ENCODE measurements around the gene FLAD1. TPM values are rescaled to one million over a fixed set of nuclear protein-coding genes. Genes with fewer than 3 reads are reported as not detected.

FLAD1 gene
- total RNA-seq, 1 experiment from 2014 or later, result 97.0 TPM

DNA sequence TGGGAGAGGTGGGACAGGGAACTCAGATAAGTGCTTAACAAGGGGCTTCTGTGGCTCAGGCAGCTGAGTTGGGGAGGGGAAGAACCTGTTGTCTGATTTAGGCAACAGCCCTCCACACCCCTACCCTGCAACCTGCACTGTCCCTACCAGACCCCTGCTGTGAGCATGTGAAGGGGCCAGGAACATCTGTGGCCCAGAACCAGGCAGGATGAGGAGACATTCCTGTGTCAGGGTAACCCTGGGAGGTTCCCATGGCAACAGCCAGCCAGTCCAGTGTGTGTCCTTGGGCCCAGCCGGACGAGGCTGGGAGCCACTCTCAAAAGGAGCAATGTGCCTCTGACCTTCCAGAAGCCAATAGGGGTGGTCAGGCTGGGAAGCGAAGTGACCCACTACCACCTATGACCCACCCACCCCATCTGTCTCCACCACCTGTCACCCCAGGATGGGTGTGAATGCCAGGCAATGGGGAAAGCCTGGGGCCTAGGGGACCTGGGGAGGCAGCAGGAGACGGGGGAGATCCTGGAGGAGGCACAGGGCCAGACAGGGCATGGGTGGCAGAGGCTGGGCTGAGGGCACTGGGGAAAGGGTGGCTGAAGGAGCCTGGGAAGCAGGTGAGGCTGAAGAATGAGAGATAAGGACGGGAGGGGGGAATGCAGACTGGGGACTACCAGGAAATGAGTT lies 41.7 kb upstream of the FLAD1 start:
- Histone ChIP-seq H2BK20ac (ENCODE audit: low read depth, low read length, poor library complexity, severe bottlenecking) (no peak overlapping the region), H3K4me1 (ENCODE audit: insufficient read depth, low read length) (peaks cover 3% of the 10 kb centered on the region; the same call in 1 of the 2 replicates), H3K23me2 (ENCODE audit: insufficient read length, low read depth, low read length, poor library complexity, severe bottlenecking) (peaks cover 8% of the 10 kb centered on the region), H3K23ac (ENCODE audit: insufficient read length, low read depth, low read length) (no peak overlapping the region), H2AFZ (ENCODE audit: low read length) (no peak overlapping the region), H3K4ac (ENCODE audit: low read depth, low read length) (no peak overlapping the region), H3K27me3 (ENCODE audit: insufficient read depth, low read length) (no peaks in the 10 kb centered on the region), H4K5ac (ENCODE audit: insufficient read length, low read depth, low read length) (no peak overlapping the region), H2BK12ac (ENCODE audit: insufficient read length, low read depth, low read length) (no peak overlapping the region), H2BK120ac (ENCODE audit: low read depth, low read length, poor library complexity, severe bottlenecking) (no peak overlapping the region), H2AK5ac (ENCODE audit: insufficient read length, low read length) (no peak overlapping the region), H3K56ac (ENCODE audit: insufficient read length, low read depth, low read length) (no peak overlapping the region), H3K79me2 (ENCODE audit: insufficient read depth, low read length) (no peaks in the 10 kb centered on the region), H4K91ac (ENCODE audit: insufficient read length, low read depth, low read length) (no peak overlapping the region), H2BK5ac (ENCODE audit: insufficient read length, low read length) (no peak overlapping the region), H4K20me1 (ENCODE audit: control insufficient read depth, insufficient read depth, insufficient read length) (no peaks in the 10 kb centered on the region), H3K79me1 (ENCODE audit: insufficient read depth, low read depth, low read length, poor library complexity, severe bottlenecking) (no peaks in the 10 kb centered on the region), H3K14ac (ENCODE audit: insufficient read depth, low read length) (no peak overlapping the region), H3K9me3 (ENCODE audit: control insufficient read depth, low read depth, low read length) (no peaks in the 10 kb centered on the region), H2BK15ac (ENCODE audit: low read depth, low read length) (no peak overlapping the region), H3K18ac (ENCODE audit: insufficient read length, low read depth, low read length) (no peak overlapping the region), H3K27ac (ENCODE audit: insufficient read length, low read depth, low read length) (no peak overlapping the region), H3K4me2 (ENCODE audit: insufficient read depth, insufficient read length, low read length) (no peak overlapping the region), H3K9ac (ENCODE audit: extremely low read depth, insufficient read length, low read length) (no peak overlapping the region), H4K8ac (replicated peaks; ENCODE audit: insufficient read length, low read depth, low read length) (no peak overlapping the region), H3T11ph (ENCODE audit: low read length) (no peak overlapping the region)
- Mint-ChIP-seq H3K4me3 (no peak overlapping the region; a peak in 1 of 5 replicates), H3K9me3 (no peaks in the 10 kb centered on the region; a peak in 1 of 5 replicates), H3K4me1 (peaks cover 34 to 36% of the 10 kb centered on the region in 2 experiments), H3K27me3 (ENCODE audit: low read depth) (no peaks in the 10 kb centered on the region), H3K27ac (peak overlapping the region in 1 of 3 experiments; percentile 28; a peak in 2 of 7 replicates), H3K36me3 (ENCODE audit: insufficient read depth in 1 of 3, low read depth in 3 of 3) (peaks cover 0 to 5% (median 0%) of the 10 kb centered on the region in 3 experiments; a peak in 3 of 7 replicates)
- DNase-seq, result peak; percentile 60
- WGBS (ENCODE audit: extremely low coverage, insufficient read length, low lambda C conversion rate), result no CpG with 5 or more reads among the region's 5 CpGs
- TF ChIP-seq, protein P1, sequence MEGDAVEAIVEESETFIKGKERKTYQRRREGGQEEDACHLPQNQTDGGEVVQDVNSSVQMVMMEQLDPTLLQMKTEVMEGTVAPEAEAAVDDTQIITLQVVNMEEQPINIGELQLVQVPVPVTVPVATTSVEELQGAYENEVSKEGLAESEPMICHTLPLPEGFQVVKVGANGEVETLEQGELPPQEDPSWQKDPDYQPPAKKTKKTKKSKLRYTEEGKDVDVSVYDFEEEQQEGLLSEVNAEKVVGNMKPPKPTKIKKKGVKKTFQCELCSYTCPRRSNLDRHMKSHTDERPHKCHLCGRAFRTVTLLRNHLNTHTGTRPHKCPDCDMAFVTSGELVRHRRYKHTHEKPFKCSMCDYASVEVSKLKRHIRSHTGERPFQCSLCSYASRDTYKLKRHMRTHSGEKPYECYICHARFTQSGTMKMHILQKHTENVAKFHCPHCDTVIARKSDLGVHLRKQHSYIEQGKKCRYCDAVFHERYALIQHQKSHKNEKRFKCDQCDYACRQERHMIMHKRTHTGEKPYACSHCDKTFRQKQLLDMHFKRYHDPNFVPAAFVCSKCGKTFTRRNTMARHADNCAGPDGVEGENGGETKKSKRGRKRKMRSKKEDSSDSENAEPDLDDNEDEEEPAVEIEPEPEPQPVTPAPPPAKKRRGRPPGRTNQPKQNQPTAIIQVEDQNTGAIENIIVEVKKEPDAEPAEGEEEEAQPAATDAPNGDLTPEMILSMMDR (conservative IDR thresholded peaks at IDR 0.05), result no peak

Measured in H9 (cell line).